ENCODE measurements around the gene RUNDC1. TPM values are rescaled to one million over a fixed set of nuclear protein-coding genes. Genes with fewer than 3 reads are reported as not detected.

RUNDC1 gene
- total and polyA plus RNA-seq, 2 of the 8 experiments (the other 6 are each of a cell fraction or from before 2014, with no cell fraction given): 7.9 to 11.9 TPM

DNA sequence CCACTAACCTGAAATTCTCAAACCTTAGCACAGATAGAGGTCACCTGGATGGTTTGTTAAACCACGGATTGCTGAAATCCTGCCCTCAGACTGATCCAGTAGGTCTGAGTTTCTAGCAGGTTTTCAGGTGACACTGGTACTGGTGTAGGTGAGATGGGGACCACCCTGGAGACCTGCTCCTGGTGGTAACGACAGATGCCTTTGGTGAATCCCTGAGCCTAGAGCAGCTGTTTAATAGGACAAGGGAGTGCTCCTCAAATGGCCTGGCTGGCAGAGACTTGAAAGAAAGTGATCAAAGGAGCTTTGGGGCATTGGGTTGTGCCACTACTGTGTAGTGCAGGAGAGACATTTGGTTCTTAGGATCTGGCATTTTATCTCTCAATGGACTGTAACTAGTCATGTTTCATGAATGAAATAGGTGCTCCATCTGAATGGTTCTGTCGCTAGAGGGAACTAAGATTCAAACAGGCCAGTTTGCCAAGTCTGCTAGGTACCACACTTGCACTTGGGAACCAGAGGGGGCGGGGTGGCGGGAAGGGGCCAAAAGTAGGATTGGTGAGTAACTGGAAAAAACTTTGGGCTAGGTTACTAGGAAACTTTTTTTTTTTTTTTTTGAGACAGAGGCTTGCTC lies 23.3 kb downstream of the RUNDC1 start:
- 87% methylated on average over 5 of the region's 5 CpGs; no CpG with 5 or more reads in 1 of the 2 experiments for WGBS, 2 experiments (ENCODE audit: extremely low coverage in 1 of 2, insufficient coverage in 1 of 2, insufficient read length in 1 of 2, insufficient replicate concordance in 2 of 2, low coverage in 1 of 2, low lambda C conversion rate in 2 of 2, missing lambda C conversion rate in 1 of 2)

More for the DNA sequence above, 23.3 kb downstream of the RUNDC1 start:
- Histone ChIP-seq H3K18ac (ENCODE audit: extremely low read depth, low read length) (no peak overlapping the region), H3K36me3 (ENCODE audit: control insufficient read depth in 2 of 4, insufficient read depth in 4 of 4, low read length in 3 of 4) (peaks cover 18 to 48% (median 33%) of the 10 kb centered on the region in 4 experiments), H2BK12ac (ENCODE audit: low read depth, low read length) (no peak overlapping the region), H3K56ac (replicated peaks; ENCODE audit: insufficient read length, low read depth, low read length) (no peak overlapping the region), H2AFZ (ENCODE audit: low read length) (no peak overlapping the region), H3K4me3 (ENCODE audit: extremely low read depth in 1 of 4, insufficient read depth in 2 of 4, low read depth in 3 of 4, low read length in 4 of 4) (no peak overlapping the region), H3K79me2 (ENCODE audit: control insufficient read depth in 1 of 2, insufficient read depth in 2 of 2, low read length in 2 of 2) (peaks cover 10 to 16% of the 10 kb centered on the region in 2 experiments), H3K23me2 (ENCODE audit: low read depth, low read length) (peaks cover 7% of the 10 kb centered on the region), H3K27me3 (replicated peaks in 1 of 4; ENCODE audit: control insufficient read depth in 3 of 4, extremely low read depth in 1 of 4, insufficient read depth in 3 of 4, low read length in 3 of 4) (no peaks in the 10 kb centered on the region), H3K9me3 (ENCODE audit: insufficient read depth in 2 of 2, low read depth in 1 of 2, low read length in 1 of 2) (no peaks in the 10 kb centered on the region), H3K9ac (replicated peaks in 1 of 4; ENCODE audit: extremely low read depth in 1 of 4, low read depth in 3 of 4, low read length in 3 of 4) (no peak overlapping the region; a peak in 2 of 7 replicates), H4K8ac (ENCODE audit: extremely low read depth, insufficient read depth, low read length) (no peak overlapping the region), H3K14ac (ENCODE audit: insufficient read length) (no peak overlapping the region), H3K4me1 (replicated peaks in 1 of 4; ENCODE audit: control insufficient read depth in 3 of 4, insufficient read depth in 4 of 4, low read length in 3 of 4) (peaks cover 3 to 10% (median 5%) of the 10 kb centered on the region in 4 experiments; a peak in 6 of 7 replicates), H3K27ac (ENCODE audit: low read depth, low read length) (no peak overlapping the region), H4K20me1 (replicated peaks in 1 of 2; ENCODE audit: control insufficient read depth in 1 of 2, insufficient read depth in 2 of 2, low read length in 2 of 2) (peaks cover 4 to 10% of the 10 kb centered on the region in 2 experiments), H3K79me1 (ENCODE audit: low read depth, low read length) (peaks cover 2% of the 10 kb centered on the region; the same call in 1 of the 2 replicates), H3K4ac (replicated peaks; ENCODE audit: insufficient read length, low read depth, low read length) (no peak overlapping the region), H3K23ac (ENCODE audit: insufficient read length) (no peak overlapping the region), H2BK15ac (ENCODE audit: low read length) (no peak overlapping the region), H2AK5ac (ENCODE audit: low read depth, low read length) (no peak overlapping the region), H2BK5ac (ENCODE audit: low read depth, low read length) (no peak overlapping the region), H2BK120ac (replicated peaks; ENCODE audit: low read depth, low read length) (no peak overlapping the region), H4K5ac (ENCODE audit: insufficient read length, low read depth, low read length) (no peak overlapping the region), H3K4me2 (ENCODE audit: insufficient read depth in 1 of 2, low read depth in 2 of 2, low read length in 2 of 2) (no peak overlapping the region), H2BK20ac (ENCODE audit: low read length) (no peak overlapping the region), H4K91ac (replicated peaks; ENCODE audit: insufficient read length, low read length) (no peak overlapping the region)
- CTCF ChIA-PET (ENCODE audit: partially characterized antibody): interaction anchor here (0.7 to 1.8 kb wide), 3 partner anchors 9 to 34 kb away, joined by 3 to 6 read pairs (median 3); no protein-coding TSS in a partner anchor
- TF ChIP-seq RBBP5 (IDR thresholded peaks at IDR 0.05; ENCODE audit: borderline replicate concordance, low read depth, low read length): no peak
- TF ChIP-seq NANOG (IDR thresholded peaks at IDR 0.05; ENCODE audit: insufficient read depth, low read depth, low read length, poor library complexity, severe bottlenecking): no peak
- peak in 1 of 2 experiments; percentile 1; a peak in 2 of 4 replicates for TF ChIP-seq RAD21 (IDR thresholded peaks at IDR 0.05 in 1 of 2, conservative IDR thresholded peaks at IDR 0.05 in 1 of 2; ENCODE audit: low read depth in 2 of 2, low read length in 2 of 2)
- TF ChIP-seq POLR2AphosphoS5 (IDR thresholded peaks at IDR 0.05; ENCODE audit: low read depth, low read length): peak; percentile 59
- TF ChIP-seq, protein P1, sequence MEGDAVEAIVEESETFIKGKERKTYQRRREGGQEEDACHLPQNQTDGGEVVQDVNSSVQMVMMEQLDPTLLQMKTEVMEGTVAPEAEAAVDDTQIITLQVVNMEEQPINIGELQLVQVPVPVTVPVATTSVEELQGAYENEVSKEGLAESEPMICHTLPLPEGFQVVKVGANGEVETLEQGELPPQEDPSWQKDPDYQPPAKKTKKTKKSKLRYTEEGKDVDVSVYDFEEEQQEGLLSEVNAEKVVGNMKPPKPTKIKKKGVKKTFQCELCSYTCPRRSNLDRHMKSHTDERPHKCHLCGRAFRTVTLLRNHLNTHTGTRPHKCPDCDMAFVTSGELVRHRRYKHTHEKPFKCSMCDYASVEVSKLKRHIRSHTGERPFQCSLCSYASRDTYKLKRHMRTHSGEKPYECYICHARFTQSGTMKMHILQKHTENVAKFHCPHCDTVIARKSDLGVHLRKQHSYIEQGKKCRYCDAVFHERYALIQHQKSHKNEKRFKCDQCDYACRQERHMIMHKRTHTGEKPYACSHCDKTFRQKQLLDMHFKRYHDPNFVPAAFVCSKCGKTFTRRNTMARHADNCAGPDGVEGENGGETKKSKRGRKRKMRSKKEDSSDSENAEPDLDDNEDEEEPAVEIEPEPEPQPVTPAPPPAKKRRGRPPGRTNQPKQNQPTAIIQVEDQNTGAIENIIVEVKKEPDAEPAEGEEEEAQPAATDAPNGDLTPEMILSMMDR (IDR thresholded peaks at IDR 0.05; ENCODE audit: control extremely low read depth in 1 of 3, insufficient read depth in 1 of 3, low read depth in 1 of 3, low read length in 3 of 3): peak in 1 of 3 experiments; percentile 24; a peak in 2 of 4 replicates
- POLR2A ChIA-PET (ENCODE audit: partially characterized antibody): interaction anchor here (0.5 to 8.2 kb wide), 4 partner anchors 10 to 72 kb away, joined by 3 to 123 read pairs (median 20); partner anchors contain the start of genes RND2 and VAT1
- FAIRE-seq: no peak
- no peak for DNase-seq (ENCODE audit: low read depth in 1 of 2, low spot score in 2 of 2)
